Spleen (tissue), 11 donors: ENCODE data around the gene WDFY2. TPM values are rescaled to one million over a fixed set of nuclear protein-coding genes. Genes with fewer than 3 reads are reported as not detected.
A peak's percentile ranks its signal among the peaks of the same experiment; 100 is the strongest.

ENCODE experiments used
- DNase-seq: peaks from one replicate; pipeline ENCODE4 v3.0.0-alpha.2; 2020
- H3K27ac ChIP-seq, 8 donors: fragments of 200-600 bp; sonication (generic) in 7 of 8; 1 replicate in 4 of 8; 2 replicates in 4 of 8; pipeline versions ENCODE4 v1.5.0 to v1.8.0; 2016 to 2021; ENCODE audit warnings: inconsistent platforms in 4 of 8, mild to moderate bottlenecking in 4 of 8, moderate library complexity in 1 of 8
- H3K27me3 ChIP-seq, 7 donors: fragments of 200-600 bp; sonication (generic) in 6 of 7; replicated peaks in 1 of 7; 1 replicate in 4 of 7; 2 replicates in 3 of 7; pipeline versions ENCODE4 v1.5.0 to v1.8.0; 2016 to 2021; ENCODE audit warnings: inconsistent platforms in 3 of 7, mild to moderate bottlenecking in 1 of 7
- H3K36me3 ChIP-seq, 6 donors: fragments of 200-600 bp; sonication (generic) in 5 of 6; 1 replicate in 4 of 6; 2 replicates in 2 of 6; pipeline versions ENCODE4 v1.5.0 to v1.8.0; 2016 to 2021; ENCODE audit warnings: inconsistent platforms in 2 of 6
- H3K4me1 ChIP-seq, 6 donors: fragments of 200-600 bp; sonication (generic) in 5 of 6; 1 replicate in 3 of 6; 2 replicates in 3 of 6; pipeline versions ENCODE4 v1.5.0 to v1.8.0; 2016 to 2021; ENCODE audit warnings: inconsistent platforms in 3 of 6
- H3K4me3 ChIP-seq, 8 donors: fragments of 200-600 bp; sonication (generic) in 7 of 8; 1 replicate in 4 of 8; 2 replicates in 4 of 8; pipeline versions ENCODE4 v1.5.0 to v1.8.0; 2016 to 2021; ENCODE audit warnings: inconsistent platforms in 4 of 8, mild to moderate bottlenecking in 4 of 8, moderate library complexity in 2 of 8
- H3K9me3 ChIP-seq, 8 donors: fragments of 200-600 bp; sonication (generic) in 7 of 8; 1 replicate in 4 of 8; 2 replicates in 4 of 8; pipeline versions ENCODE4 v1.5.0 to v1.8.0; 2016 to 2021; ENCODE audit warnings: inconsistent platforms in 4 of 8
- POLR2A ChIP-seq, 3 donors: fragments of 450-650 bp; IDR thresholded peaks; one replicate each; pipeline ENCODE4 v1.5.1; 2017; ENCODE audit warnings: antibody characterized with exemption in 3 of 3, mild to moderate bottlenecking in 1 of 3
- POLR2AphosphoS5 ChIP-seq, 3 donors: sonication (generic); formaldehyde crosslinking; IDR thresholded peaks; one replicate each; pipeline ENCODE4 v1.5.1; 2017; ENCODE audit warnings: antibody characterized with exemption in 3 of 3
- WGBS, 5 donors: extraction: QIAGEN DNeasy Blood & Tissue Kit in 3 of 5; methylation state at CpG; one replicate each; pipeline versions ENCODE4 v1.1.5 to v1.1.7; 2013 to 2018; 5-methylcytosine and 5-hydroxymethylcytosine counted together
- intact Hi-C: fragments of 100-400 bp; cut with DNase I; formaldehyde crosslinking; loops from one replicate; pipeline ENCODE4 v1.15.0; 2023; ENCODE audit warnings: low total_unique reads
- polyA plus RNA-seq, 3 donors: library from polyadenylated mRNA; stranded (reverse); fragments of 200-250 nt; gene quantifications; one replicate each; pipeline ENCODE4 v1.2.1, GENCODE V29; 2013
- total RNA-seq, 7 donors: library from RNA; depleted of rRNA in 3 of 7; stranded (reverse); fragments of >200 nt in 3 of 7; fragmentation: NEBNext Ultra II Directional in 4 of 7; extraction: Animal tissue kit (Norgen Biotek cat#: 25700) in 4 of 7; gene quantifications; one replicate each; pipeline versions ENCODE4 v1.1.0 to v1.2.1, GENCODE V29; 2016 to 2021
- TF ChIP-seq, protein P1 (sequence below), 11 experiments: fragments of 200-600 bp in 7 of 11; fragments of 450-650 bp in 4 of 11; sonication (generic) in 4 of 11; IDR thresholded peaks in 8 of 11; conservative IDR thresholded peaks in 3 of 11; 1 replicate in 7 of 11; 2 replicates in 4 of 11; pipeline versions ENCODE4 v1.4.0 to v1.8.0; 2016 to 2021; ENCODE audit warnings: antibody characterized with exemption in 11 of 11, inconsistent platforms in 4 of 11, mild to moderate bottlenecking in 1 of 11
- donor health status: healthy with polysubstance abuse.
- donor health status: DM: no; HTN: no; CAD: no; lungs with moderate emphysema.
- donor health status: DM: no; HTN: no; CAD: no.
- donor health status: Bipolar disorder and iron deficiency.
- donor health status: healthy.
- donor health status: DM: no; HTN: no; CAD: no.
- donor health status: DM: yes; HTN: yes; CAD: no.

WDFY2 gene
- total and polyA plus RNA-seq, 10 donors: 3.0 to 32.2 (median 24.9) TPM

- no peak for DNase-seq
- H3K4me3 ChIP-seq: no peak overlapping the region
- H3K4me1 ChIP-seq: peaks cover 4 to 53% (median 38%) of the 10 kb centered on the region in 6 donors
- H3K9me3 ChIP-seq: no peaks in the 10 kb centered on the region
- 26 to 43% (median 38%) methylated on average over 1 of the region's 1 CpG for WGBS, 5 donors
- intact Hi-C loops: no loop called here
- peak overlapping the region in 4 of 8 donors; percentile 4 to 52 (median 26) for H3K27ac ChIP-seq
- H3K27me3 ChIP-seq: no peaks in the 10 kb centered on the region
- TF ChIP-seq POLR2AphosphoS5 (IDR thresholded peaks at IDR 0.05) (no peak), POLR2A (IDR thresholded peaks at IDR 0.05) (no peak)
- TF ChIP-seq, protein P1, sequence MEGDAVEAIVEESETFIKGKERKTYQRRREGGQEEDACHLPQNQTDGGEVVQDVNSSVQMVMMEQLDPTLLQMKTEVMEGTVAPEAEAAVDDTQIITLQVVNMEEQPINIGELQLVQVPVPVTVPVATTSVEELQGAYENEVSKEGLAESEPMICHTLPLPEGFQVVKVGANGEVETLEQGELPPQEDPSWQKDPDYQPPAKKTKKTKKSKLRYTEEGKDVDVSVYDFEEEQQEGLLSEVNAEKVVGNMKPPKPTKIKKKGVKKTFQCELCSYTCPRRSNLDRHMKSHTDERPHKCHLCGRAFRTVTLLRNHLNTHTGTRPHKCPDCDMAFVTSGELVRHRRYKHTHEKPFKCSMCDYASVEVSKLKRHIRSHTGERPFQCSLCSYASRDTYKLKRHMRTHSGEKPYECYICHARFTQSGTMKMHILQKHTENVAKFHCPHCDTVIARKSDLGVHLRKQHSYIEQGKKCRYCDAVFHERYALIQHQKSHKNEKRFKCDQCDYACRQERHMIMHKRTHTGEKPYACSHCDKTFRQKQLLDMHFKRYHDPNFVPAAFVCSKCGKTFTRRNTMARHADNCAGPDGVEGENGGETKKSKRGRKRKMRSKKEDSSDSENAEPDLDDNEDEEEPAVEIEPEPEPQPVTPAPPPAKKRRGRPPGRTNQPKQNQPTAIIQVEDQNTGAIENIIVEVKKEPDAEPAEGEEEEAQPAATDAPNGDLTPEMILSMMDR (IDR thresholded peaks at IDR 0.05 in 8 of 11, conservative IDR thresholded peaks at IDR 0.05 in 3 of 11): no peak
- H3K36me3 ChIP-seq: no peaks in the 10 kb centered on the region
Measured at GRCh38 chr13:51643882-51644281, 59.6 kb downstream of the WDFY2 start.

DNA sequence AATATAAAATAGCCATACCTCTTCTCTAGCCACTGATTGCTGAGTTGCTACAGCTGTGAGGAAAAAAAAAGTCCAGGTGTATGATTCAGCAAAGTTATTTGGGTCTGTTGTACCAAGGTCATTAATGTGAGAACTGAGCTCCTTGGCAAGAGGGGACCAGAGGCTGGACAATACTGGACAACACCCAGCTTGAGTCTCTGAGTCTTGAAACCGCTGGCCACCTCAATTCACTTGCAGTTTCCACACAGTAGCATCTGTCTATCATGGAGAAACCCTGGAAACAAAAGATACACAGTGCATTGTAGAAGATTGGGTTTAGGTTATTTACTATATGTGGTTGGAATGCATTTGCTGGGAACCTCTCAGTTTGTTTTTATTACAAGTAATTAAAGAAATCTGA lies 60.4 kb downstream of the WDFY2 start:
- Histone ChIP-seq H3K27me3 (no peaks in the 10 kb centered on the region), H3K27ac (peak overlapping the region in 4 of 8 donors; percentile 22 to 61 (median 44)), H3K9me3 (no peaks in the 10 kb centered on the region), H3K4me3 (no peak overlapping the region), H3K36me3 (no peaks in the 10 kb centered on the region), H3K4me1 (peaks cover 4 to 51% (median 38%) of the 10 kb centered on the region in 6 donors)
- no peak for DNase-seq
- 59 to 91% (median 78%) methylated on average over 1 of the region's 1 CpG for whole genome bisulfite sequencing, 5 donors
- TF ChIP-seq POLR2A (IDR thresholded peaks at IDR 0.05) (no peak), POLR2AphosphoS5 (IDR thresholded peaks at IDR 0.05) (no peak)
- TF ChIP-seq, protein P1 (IDR thresholded peaks at IDR 0.05 in 8 of 11, conservative IDR thresholded peaks at IDR 0.05 in 3 of 11): no peak
- intact Hi-C loops: no loop called here

DNA sequence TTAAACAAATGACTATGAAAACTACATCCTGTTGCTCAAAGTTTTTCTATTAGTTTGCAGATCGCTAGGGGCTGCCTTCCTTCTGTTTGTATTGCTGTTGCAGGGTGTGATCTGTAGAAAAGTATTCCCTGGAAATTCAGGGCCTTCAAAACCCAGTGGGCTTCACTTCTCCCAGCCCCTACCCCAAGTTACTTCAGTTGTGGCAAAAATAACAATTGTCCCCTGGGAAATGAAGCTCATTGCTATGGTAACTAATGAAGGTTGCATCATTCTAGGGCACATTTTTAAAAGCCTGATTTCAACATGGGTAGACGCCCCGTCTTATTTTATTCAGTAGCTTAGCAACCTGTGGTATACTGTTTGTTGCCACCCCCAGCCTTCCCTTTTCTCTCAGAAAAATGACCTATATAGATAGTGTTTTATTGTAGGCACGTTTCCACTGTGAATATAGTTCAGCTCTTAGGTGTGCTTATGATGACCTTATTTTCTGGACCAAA lies 60.9 kb downstream of the WDFY2 start:
- TF ChIP-seq POLR2AphosphoS5 (IDR thresholded peaks at IDR 0.05) (no peak), POLR2A (IDR thresholded peaks at IDR 0.05) (no peak)
- TF ChIP-seq, protein P1 (IDR thresholded peaks at IDR 0.05 in 8 of 11, conservative IDR thresholded peaks at IDR 0.05 in 3 of 11): no peak
- DNase-seq: no peak
- no peak overlapping the region for H3K4me3 ChIP-seq
- peaks cover 4 to 51% (median 38%) of the 10 kb centered on the region in 6 donors for H3K4me1 ChIP-seq
- H3K27me3 ChIP-seq: no peaks in the 10 kb centered on the region
- no peaks in the 10 kb centered on the region for H3K36me3 ChIP-seq
- WGBS, 5 donors: 13 to 40% (median 26%) methylated on average over 4 of the region's 4 CpGs
- H3K27ac ChIP-seq: peak overlapping the region in 4 of 8 donors; percentile 22 to 61 (median 44)
- no peaks in the 10 kb centered on the region for H3K9me3 ChIP-seq
- intact Hi-C loops: no loop called here

GRCh38 chr13:51645761-51646670 lies 61.8 kb downstream of the WDFY2 start:
- no peak for TF ChIP-seq POLR2AphosphoS5 (IDR thresholded peaks at IDR 0.05)
- TF ChIP-seq POLR2A (IDR thresholded peaks at IDR 0.05): no peak
- TF ChIP-seq, protein P1 (IDR thresholded peaks at IDR 0.05 in 8 of 11, conservative IDR thresholded peaks at IDR 0.05 in 3 of 11): no peak
- intact Hi-C loops: no loop called here

More at GRCh38 chr13:51645761-51646670, 61.8 kb downstream of the WDFY2 start:
- Histone ChIP-seq H3K4me3 (no peak overlapping the region), H3K9me3 (no peaks in the 10 kb centered on the region), H3K4me1 (peaks cover 4 to 51% (median 38%) of the 10 kb centered on the region in 6 donors), H3K27me3 (no peaks in the 10 kb centered on the region), H3K27ac (peak overlapping the region in 3 of 8 donors; percentile 35 to 61 (median 52)), H3K36me3 (no peaks in the 10 kb centered on the region)
- WGBS, 5 donors: 90 to 97% (median 92%) methylated on average over 10 of the region's 10 CpGs
- DNase-seq: no peak
